Hematopoietic multipotent progenitor cell (in vitro differentiated cells): ENCODE data around the gene DDX4. TPM values are rescaled to one million over a fixed set of nuclear protein-coding genes. Genes with fewer than 3 reads are reported as not detected.
"Not testable (repeated sequence)": the region's sequence is repeated elsewhere in the genome, so short reads cannot be mapped to it uniquely, and the experiment has no call there.

Experiments used
- DNase-seq, 3 donors: peaks; one replicate each; pipeline ENCODE4 v3.0.0-alpha.2; 2011 to 2015; ENCODE audit warnings: low read depth in 2 of 3, low spot score in 2 of 3
- total RNA-seq: library from RNA; depleted of rRNA; stranded (reverse); fragments of >200 nt; gene quantifications from one replicate; pipeline ENCODE4 v1.2.3, GENCODE V29; 2012

DDX4 gene
- not detected for total RNA-seq

DNA sequence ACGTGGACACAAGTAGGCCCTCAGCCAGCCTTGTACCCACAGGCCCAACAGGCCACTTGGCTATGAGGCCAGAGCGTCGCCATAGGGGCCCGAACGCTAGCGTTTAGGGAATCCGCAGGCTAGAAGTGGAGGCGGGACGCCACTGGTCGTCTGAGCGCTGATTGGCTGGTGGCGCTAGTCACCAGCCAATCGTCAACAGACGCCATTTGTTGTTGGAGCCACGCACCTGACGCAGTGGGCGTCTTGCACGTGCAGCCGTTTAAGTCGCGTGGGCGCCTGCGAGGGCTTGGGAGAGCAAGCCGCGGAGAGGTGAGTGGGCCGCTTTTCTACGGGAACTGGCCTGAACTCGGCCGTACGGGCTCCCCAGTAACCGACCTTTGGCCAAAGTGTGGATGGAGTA is at the start of gene DDX4:
Gene DDX4, plus strand, starts transcription at position 269 of the 400 bp plus-strand sequence. CDS start 903 bp downstream, outside the sequence.
- no peak for DNase-seq

DNA sequence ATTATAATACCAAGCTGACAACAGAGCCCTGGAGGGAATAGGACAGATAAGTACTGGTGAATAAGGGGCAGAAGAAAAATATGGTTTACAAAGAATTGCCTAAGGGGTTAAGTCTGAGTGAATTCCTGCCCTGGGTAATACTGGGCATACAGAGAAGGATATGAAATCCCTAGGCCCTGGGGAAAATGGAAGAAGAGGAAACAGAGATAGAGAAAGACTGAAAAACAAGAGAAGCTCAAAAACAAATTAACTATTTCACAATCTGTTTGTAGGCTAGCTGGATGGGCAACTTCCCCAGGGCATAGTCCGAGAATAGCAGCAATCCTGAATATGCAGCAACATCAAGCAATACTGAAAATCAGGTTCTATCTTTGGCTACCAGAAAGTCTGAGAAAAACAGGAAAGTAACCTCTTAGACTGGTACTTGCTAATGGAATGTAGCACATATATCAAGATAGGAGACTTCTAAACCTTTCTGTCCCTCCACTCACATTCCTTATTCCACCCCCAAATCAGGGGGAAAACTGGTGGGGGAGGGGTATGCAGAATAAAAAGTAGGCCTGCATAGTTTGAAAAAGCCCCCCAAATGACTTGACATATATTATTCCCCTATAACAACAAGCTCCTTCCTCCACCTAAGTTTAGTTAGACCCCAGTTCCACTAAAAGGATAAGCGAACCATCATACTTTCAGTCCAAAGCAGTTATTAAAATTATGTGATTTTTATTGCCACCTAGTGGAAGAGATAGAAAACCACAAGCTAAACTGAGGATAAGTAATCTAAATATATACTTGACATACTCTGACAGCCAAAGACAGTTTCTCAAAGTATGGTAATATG is 46.4 kb upstream of the DDX4 start:
- peak in 2 of 3 donors; percentile 22 to 77 for DNase-seq

- no peak for DNase-seq
Observed at GRCh38 chr5:55692106-55692417, 45.8 kb upstream of the DDX4 start.

GRCh38 chr5:55692509-55692908 is 45.4 kb upstream of the DDX4 start:
- no peak for DNase-seq

DNA sequence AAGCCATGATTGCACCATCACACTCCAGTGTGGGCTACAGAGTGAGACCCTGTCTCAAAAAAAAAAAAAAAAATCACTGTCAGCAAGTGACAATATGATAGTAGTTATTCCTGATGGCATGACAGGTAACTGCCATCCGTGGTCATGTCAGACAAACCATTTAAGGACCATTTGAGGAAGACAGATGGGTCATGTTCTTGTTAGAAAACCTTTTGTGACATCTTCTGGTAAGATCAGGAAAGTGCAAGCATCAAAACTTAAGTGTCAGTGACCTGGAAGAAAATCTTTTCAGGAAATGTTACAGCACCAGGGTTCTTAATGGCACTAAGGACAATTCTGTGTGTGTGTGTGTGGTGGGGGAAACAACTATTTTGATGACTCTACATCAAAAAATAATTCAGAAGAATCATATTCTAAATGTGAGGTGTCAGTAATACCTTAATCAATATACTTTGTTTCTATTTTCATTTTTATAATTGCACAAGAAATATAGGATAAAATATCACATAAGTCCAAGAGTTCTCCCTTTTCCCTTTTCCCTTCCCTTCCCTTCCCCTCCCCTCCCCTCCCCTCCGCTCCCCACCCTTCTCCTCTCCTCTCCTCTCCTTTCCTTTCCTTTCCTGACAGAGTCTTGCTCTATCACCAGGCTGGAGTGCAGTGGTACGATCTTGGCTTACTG is 43.6 kb upstream of the DDX4 start:
- DNase-seq, result peak in 2 of 3 donors; percentile 18 to 50

DNA sequence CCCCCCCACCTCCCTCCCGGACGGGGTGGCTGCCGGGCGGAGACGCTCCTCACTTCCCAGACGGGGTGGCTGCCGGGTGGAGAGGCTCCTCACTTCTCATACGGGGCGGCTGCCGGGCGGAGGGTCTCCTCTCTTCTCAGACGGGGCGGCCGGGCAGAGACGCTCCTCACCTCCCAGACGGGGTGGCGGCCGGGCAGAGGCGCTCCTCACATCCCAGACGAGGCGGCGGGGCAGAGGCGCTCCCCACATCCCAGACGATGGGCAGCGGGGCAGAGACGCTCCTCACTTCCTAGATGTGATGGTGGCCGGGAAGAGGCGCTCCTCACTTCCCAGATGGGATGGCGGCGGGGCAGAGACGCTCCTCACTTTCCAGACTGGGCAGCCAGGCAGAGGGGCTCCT is 41.2 kb upstream of the DDX4 start:
- not testable (repeated sequence) for DNase-seq

DNA sequence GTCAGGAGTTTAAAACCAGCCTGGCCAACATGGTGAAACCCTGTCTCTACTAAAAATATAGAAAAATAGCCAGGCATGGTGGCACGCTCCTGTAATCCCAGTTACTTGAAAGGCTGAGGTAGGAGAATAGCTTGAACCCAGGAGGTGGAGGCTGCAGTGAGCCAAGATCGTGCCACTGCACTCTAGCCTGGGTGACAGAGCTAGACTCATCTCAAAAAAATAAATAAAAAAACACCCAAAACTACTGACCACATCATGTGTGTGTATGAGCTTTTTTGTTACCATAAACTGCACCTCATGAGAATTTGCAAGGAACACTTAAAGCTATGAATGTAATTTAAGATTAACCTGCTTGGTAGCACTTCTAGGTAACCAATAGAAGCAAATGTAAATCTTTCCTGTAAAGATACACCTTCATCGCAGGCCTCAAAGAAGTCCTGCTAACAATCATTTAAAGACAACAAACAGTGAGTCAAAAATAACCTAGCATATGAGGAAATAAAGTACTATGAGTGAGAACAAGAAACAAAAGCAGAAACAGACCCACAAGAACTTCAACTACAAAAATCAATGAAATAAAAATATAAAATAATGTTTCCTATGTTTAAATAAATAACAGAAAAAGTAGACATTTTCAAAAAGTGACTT is 38.7 kb upstream of the DDX4 start:
- DNase-seq, result no peak

DNA sequence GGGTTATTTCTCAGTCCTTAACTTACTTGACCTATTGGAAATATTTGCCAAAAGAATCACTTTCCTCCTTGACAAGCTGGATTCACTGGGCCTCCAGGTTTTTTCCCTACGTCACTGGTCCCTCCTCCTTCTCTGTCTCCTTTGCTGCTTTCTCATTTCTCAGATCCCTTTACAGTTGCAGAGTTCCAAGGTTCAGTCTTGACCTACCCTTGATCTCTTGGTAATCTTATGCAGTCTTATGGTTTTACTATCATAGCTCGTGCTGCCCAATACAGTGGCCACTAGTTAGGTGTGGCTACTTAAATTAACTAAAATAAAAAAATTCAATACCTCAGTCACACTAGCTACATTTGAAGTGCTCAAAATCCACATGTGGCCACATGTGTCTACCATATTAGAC is 37.1 kb upstream of the DDX4 start:
- no peak for DNase-seq

DNA sequence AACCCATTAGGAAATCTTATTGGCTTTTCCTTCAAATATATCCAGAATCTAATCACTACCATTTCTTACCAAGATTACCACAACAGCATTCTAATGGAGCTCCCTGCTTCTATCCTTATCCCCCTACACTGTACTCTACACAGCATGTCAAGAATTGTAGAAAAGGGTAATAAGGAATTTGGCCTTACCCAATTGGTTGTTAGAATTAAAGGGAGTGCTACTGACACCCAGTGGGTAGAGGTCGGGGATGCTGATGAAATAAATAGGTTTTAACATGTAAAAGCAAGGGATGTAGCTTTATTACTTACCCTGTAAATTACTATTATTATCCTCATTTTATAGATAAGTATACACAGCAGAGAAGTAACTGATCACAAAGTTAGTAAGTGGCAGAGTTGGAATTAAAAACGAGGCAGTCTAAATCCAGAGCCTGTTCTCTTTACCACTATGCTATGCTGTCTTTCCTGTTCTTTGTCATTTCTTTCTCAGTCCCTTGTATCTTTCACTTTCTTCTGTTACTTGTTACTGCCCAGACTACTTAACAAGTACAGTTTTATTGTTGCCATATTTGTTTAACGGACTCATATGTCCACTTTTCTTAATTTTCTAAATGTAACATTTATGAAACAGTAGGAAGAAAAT is 36.3 kb upstream of the DDX4 start:
- DNase-seq, result no peak

GRCh38 chr5:55702598-55703345 is 35.1 kb upstream of the DDX4 start:
- no peak for DNase-seq

GRCh38 chr5:55706230-55706629 is 31.6 kb upstream of the DDX4 start:
- DNase-seq, result no peak

DNA sequence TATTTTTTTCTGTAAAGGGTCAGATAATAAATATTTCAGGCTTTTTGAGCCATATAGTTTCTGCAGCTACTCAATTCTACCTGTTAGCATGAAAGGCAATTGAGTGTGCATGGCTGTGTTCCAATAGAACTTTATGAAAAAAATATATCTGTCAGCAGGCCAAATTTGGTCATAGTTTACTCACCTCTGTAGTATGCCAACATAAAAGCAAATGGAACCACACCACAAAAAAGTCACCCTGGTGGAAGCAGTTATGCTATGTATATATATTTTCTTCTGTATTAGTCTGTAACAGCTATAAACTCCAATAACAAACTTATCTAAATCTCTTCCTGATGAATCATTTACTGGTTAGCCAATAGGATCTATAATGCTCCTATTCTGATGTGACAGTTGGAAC is 29.1 kb upstream of the DDX4 start:
- DNase-seq, result no peak

- DNase-seq, result no peak
Observed at GRCh38 chr5:55711507-55712022, 26.3 kb upstream of the DDX4 start.

- DNase-seq, result peak; percentile 73 to 91 (median 88)
Observed at GRCh38 chr5:55712023-55712859, 25.6 kb upstream of the DDX4 start, which contains the start of gene SLC38A9. Gene SLC38A9 (minus strand): TSS chr5:55712324. CDS start chr5:55697958, 14,366 bp downstream.

DNA sequence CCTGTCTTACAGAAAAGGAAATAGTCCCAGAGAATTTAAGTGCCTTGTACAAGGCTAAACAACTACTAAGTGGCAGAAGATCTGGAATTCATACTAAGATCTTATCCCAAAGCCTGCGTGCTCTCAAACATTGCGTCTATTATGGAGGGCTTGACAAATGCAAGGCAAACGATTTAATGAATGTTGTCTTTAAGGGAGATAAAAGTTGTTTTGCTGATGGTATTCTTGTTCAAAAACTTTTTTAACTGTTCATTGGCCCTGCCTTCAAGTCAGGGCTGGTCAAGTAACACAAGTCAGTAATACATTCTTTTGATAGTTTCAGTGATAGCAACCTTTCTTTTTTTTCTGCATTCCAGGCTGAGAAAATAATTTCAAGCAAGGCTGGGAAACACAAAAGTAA is 24.0 kb upstream of the DDX4 start:
- no peak for DNase-seq

- no peak for DNase-seq
Observed at GRCh38 chr5:55714339-55714738, 23.5 kb upstream of the DDX4 start.

GRCh38 chr5:55714749-55715148 is 23.1 kb upstream of the DDX4 start:
- no peak for DNase-seq

- no peak for DNase-seq
Observed at GRCh38 chr5:55715519-55716078, 22.3 kb upstream of the DDX4 start.

GRCh38 chr5:55719026-55719425 is 18.8 kb upstream of the DDX4 start:
- not testable (repeated sequence) for DNase-seq
